Adrenal gland (tissue), 12 donors: ENCODE results near the gene LCOR. TPM values are rescaled to one million over a fixed set of nuclear protein-coding genes. Genes with fewer than 3 reads are reported as not detected.

Source experiments
- DNase-seq, 7 donors: peaks; one replicate each; pipeline ENCODE4 v3.0.0-alpha.2; 2019 to 2020
- H3K27ac ChIP-seq, 5 donors: fragments of 200-600 bp; sonication (generic) in 4 of 5; 1 replicate in 3 of 5; 2 replicates in 2 of 5; pipeline versions ENCODE4 v1.5.1 to v1.8.0; 2016 to 2020; ENCODE audit warnings: mild to moderate bottlenecking in 1 of 5
- H3K27me3 ChIP-seq: fragments of 200-600 bp; 2 replicates; pipeline ENCODE4 v1.8.0; 2021
- H3K36me3 ChIP-seq, 2 donors: fragments of 200-600 bp; replicated peaks in 1 of 2; 1 replicate in 1 of 2; 2 replicates in 1 of 2; pipeline versions ENCODE4 v1.5.1 to v1.8.0; 2018 to 2022
- H3K4me1 ChIP-seq, 2 donors: fragments of 200-600 bp; replicated peaks in 1 of 2; 1 replicate in 1 of 2; 2 replicates in 1 of 2; pipeline versions ENCODE4 v1.5.1 to v1.8.0; 2018 to 2021
- H3K4me3 ChIP-seq, 4 donors: fragments of 200-600 bp; sonication (generic) in 3 of 4; one replicate each; pipeline ENCODE4 v1.5.1; 2016 to 2018
- H3K9me3 ChIP-seq, 3 donors: fragments of 200-600 bp; sonication (generic) in 1 of 3; replicated peaks in 1 of 3; 1 replicate in 2 of 3; 2 replicates in 1 of 3; pipeline versions ENCODE4 v1.5.1 to v1.8.0; 2016 to 2021
- POLR2A ChIP-seq, 2 donors: fragments of 450-650 bp; IDR thresholded peaks; one replicate each; pipeline ENCODE4 v1.6.1; 2017; ENCODE audit warnings: antibody characterized with exemption in 2 of 2, mild to moderate bottlenecking in 2 of 2, moderate library complexity in 1 of 2
- WGBS, 4 donors: extraction: QIAGEN DNeasy Blood & Tissue Kit in 2 of 4; methylation state at CpG; one replicate each; pipeline versions ENCODE4 v1.1.5 to v1.1.7; 2013 to 2017; 5-methylcytosine and 5-hydroxymethylcytosine counted together
- intact Hi-C, 2 donors: fragments of 100-400 bp; cut with DNase I; formaldehyde crosslinking; loops; one replicate each; pipeline versions ENCODE4 v1.14.1 to v1.15.0; 2022 to 2023
- polyA plus RNA-seq, 3 donors: library from polyadenylated mRNA; stranded (reverse); fragments of 200-250 nt in 2 of 3; fragments of 350-450 nt in 1 of 3; fragmentation: Illumina TruSeq in 1 of 3; extraction: RNeasy Lipid Tissue Mini Kit (QIAGEN cat#74804) in 1 of 3; gene quantifications; one replicate each; pipeline ENCODE4 v1.2.3, GENCODE V29; 2013 to 2014
- total RNA-seq, 9 donors: library from RNA; depleted of rRNA in 4 of 9; stranded (reverse); fragments of >200 nt in 4 of 9; fragments of 120-200 nt in 1 of 9; fragmentation: NEBNext Ultra II Directional in 1 of 9; extraction: Animal tissue kit (Norgen Biotek cat#: 25700) in 1 of 9; gene quantifications; one replicate each; pipeline versions ENCODE4 v1.1.0 to v1.2.4, GENCODE V29; 2013 to 2023
- TF ChIP-seq, protein P1 (sequence below), 6 experiments: fragments of 450-650 bp in 4 of 6; fragments of 200-600 bp in 2 of 6; sonication (generic) in 1 of 6; IDR thresholded peaks; 1 replicate in 5 of 6; 2 replicates in 1 of 6; pipeline versions ENCODE4 v1.5.1 to v1.8.0; 2016 to 2021; ENCODE audit warnings: antibody characterized with exemption in 6 of 6, mild to moderate bottlenecking in 2 of 6, moderate library complexity in 1 of 6
- donor health status: healthy with polysubstance abuse.
- donor health status: Bipolar disorder and iron deficiency.
- donor health status: DM: yes; HTN: yes; CAD: no.
- donor health status: DM: no; HTN: no; CAD: no.
- donor health status: DM: no; HTN: no; CAD: no.
- donor health status: DM: yes; HTN: yes; CAD: no.

LCOR gene
- total and polyA plus RNA-seq, 12 donors, result 1.5 to 38.4 (median 17.2) TPM

DNA sequence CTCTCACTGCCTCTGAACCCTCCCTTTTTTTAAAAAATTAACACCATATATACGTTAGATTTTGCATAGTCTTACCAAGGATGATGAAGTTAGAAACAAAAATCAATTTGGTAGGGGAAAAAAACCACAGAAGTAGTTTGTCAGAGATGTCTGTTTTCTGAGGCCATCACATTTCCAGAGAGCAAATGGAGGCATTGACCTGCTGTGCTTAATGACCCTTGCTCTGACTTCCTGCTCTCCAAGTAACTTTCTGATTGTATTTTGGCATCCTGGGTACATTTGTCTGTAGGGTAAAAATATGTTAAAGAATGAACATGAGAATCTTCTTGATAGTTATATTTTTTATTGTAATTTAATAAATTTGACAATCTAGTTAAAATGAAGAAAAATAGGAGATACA, 140.2 kb downstream of the LCOR start:
- intact Hi-C loops, result no loop called here
- 84 to 92% (median 88%) methylated on average over 1 of the region's 1 CpG for WGBS, 4 donors
- Histone ChIP-seq H3K27ac (no peak overlapping the region), H3K36me3 (no peaks in the 10 kb centered on the region), H3K4me3 (no peak overlapping the region), H3K9me3 (no peaks in the 10 kb centered on the region), H3K4me1 (no peaks in the 10 kb centered on the region), H3K27me3 (no peaks in the 10 kb centered on the region)
- DNase-seq, result no peak
- TF ChIP-seq POLR2A (IDR thresholded peaks at IDR 0.05), result no peak
- TF ChIP-seq, protein P1, sequence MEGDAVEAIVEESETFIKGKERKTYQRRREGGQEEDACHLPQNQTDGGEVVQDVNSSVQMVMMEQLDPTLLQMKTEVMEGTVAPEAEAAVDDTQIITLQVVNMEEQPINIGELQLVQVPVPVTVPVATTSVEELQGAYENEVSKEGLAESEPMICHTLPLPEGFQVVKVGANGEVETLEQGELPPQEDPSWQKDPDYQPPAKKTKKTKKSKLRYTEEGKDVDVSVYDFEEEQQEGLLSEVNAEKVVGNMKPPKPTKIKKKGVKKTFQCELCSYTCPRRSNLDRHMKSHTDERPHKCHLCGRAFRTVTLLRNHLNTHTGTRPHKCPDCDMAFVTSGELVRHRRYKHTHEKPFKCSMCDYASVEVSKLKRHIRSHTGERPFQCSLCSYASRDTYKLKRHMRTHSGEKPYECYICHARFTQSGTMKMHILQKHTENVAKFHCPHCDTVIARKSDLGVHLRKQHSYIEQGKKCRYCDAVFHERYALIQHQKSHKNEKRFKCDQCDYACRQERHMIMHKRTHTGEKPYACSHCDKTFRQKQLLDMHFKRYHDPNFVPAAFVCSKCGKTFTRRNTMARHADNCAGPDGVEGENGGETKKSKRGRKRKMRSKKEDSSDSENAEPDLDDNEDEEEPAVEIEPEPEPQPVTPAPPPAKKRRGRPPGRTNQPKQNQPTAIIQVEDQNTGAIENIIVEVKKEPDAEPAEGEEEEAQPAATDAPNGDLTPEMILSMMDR (IDR thresholded peaks at IDR 0.05), result no peak

DNA sequence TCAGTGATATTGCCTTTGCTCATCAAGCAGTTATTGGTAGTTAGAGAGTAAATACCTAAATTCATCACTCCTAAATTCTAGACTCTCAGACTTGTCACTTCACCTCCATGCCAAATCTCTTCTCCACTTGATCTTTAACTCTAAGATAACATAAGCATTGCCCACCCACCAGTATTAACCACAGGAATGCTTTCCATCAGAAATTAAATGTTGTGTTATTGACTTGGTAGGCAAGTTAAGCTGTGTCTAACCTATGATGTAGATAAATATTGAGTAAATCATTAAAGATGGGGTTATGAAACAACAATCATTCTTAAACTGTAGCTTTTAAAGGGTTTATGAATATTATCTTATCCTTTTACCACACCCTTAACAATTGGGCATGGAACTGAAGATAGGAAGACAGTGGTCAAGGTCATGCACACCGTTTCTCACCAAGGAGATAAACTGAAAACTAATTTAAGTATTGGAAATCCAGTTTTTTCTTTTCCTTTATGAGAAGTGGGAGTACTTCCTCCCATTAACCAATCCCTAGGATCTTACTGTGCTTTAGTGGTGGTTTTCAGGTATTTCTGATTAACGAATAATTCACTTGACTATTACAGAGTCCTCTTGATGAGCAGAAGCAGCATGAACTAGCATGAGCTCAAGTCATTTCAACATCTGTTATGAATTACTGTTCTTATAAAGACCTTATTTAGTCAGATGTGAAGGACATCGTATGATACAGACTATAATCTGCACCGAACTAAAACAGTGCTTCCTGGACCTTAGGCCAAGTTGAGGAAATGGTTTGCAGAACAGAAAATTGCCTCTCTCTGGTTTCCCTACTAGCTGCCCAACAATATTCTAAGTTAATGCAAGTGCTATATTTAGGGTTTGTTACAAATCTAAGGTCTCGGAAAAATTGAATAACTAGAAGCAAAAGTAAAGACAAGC, 142.0 kb downstream of the LCOR start:
- 59 to 63% (median 61%) methylated on average over 5 of the region's 5 CpGs for WGBS, 4 donors
- TF ChIP-seq POLR2A (IDR thresholded peaks at IDR 0.05), result no peak
- TF ChIP-seq, protein P1 (IDR thresholded peaks at IDR 0.05), result no peak
- Histone ChIP-seq H3K27me3 (no peaks in the 10 kb centered on the region), H3K36me3 (no peaks in the 10 kb centered on the region), H3K27ac (no peak overlapping the region), H3K4me3 (no peak overlapping the region), H3K4me1 (no peaks in the 10 kb centered on the region), H3K9me3 (no peaks in the 10 kb centered on the region)
- no peak for DNase-seq
- intact Hi-C loops, result no loop called here

DNA sequence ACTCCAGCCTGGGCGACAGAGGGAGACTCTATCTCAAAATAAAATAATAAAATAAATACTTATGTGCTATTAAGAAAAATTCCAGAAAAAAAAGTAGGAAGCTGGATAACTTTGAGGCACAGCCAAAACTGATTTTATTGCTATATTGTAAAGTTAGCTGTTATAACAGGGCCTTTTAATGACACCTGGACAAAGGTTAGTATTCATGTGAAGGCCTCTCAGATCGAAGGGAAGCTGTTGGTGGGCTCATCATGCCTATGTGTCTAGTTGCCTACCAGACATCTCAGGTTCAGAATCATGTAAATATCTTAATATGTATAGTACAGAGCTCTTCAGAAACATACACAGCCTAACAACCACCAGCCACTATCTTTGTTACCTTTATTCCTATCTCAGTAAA, 143.0 kb downstream of the LCOR start:
- no peaks in the 10 kb centered on the region for H3K9me3 ChIP-seq
- intact Hi-C loops, result no loop called here
- H3K36me3 ChIP-seq, result no peaks in the 10 kb centered on the region
- no peak for TF ChIP-seq POLR2A (IDR thresholded peaks at IDR 0.05)
- TF ChIP-seq, protein P1 (IDR thresholded peaks at IDR 0.05), result no peak
- no peak overlapping the region for H3K27ac ChIP-seq
- no peak overlapping the region for H3K4me3 ChIP-seq
- 90 to 94% (median 92%) methylated on average over 2 of the region's 2 CpGs for WGBS, 4 donors
- no peak for DNase-seq
- no peaks in the 10 kb centered on the region for H3K27me3 ChIP-seq
- H3K4me1 ChIP-seq, result no peaks in the 10 kb centered on the region

DNA sequence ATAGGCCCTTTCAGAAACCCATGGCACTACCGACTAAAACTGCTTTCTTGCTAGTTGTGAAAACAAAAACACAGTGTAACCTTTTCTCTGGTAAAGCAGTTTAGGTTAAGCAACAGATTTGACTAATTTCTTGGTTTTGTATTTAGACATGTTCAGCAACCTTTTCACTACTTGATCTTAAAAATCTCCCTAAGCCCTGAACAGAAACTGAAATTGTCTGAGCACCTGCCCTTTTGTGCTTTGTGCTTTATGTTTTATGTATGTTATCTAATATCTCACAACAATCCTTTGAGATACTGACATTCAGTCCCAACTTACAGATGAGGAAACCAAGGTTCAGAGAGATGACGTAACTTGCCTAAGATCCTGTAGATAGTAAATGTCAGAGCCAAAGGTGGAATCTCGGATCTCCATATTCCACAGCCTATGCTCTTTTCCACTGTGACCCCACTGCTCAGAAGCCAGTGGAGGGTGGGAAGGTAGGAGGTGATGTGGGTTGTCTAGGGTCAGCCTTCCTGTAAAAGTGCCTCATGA, 146.6 kb downstream of the LCOR start:
- no peak for DNase-seq
- Histone ChIP-seq H3K9me3 (no peaks in the 10 kb centered on the region), H3K27me3 (no peaks in the 10 kb centered on the region), H3K27ac (no peak overlapping the region), H3K4me3 (no peak overlapping the region), H3K36me3 (no peaks in the 10 kb centered on the region), H3K4me1 (no peaks in the 10 kb centered on the region)
- intact Hi-C loops, result no loop called here
- 84 to 96% (median 92%) methylated on average over 3 of the region's 3 CpGs for WGBS, 4 donors
- TF ChIP-seq, protein P1 (IDR thresholded peaks at IDR 0.05), result no peak
- no peak for TF ChIP-seq POLR2A (IDR thresholded peaks at IDR 0.05)
